Measurements from ENCODE around the gene SEMA7A.

DNA sequence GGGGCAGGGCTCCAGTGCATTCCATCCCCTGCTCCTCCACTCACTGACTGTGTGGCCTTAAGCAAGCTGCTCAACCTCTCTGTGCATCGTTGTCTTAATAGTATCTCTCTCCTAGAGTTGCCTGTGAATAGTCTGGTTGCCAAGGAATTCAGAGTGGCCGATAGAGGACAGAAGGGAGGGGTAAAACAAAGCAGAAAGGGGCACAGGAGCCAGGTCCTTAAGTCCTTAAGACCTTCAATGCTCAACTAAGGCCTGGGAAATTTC, 52.6 kb downstream of the SEMA7A start:
- TF ChIP-seq, protein P1, sequence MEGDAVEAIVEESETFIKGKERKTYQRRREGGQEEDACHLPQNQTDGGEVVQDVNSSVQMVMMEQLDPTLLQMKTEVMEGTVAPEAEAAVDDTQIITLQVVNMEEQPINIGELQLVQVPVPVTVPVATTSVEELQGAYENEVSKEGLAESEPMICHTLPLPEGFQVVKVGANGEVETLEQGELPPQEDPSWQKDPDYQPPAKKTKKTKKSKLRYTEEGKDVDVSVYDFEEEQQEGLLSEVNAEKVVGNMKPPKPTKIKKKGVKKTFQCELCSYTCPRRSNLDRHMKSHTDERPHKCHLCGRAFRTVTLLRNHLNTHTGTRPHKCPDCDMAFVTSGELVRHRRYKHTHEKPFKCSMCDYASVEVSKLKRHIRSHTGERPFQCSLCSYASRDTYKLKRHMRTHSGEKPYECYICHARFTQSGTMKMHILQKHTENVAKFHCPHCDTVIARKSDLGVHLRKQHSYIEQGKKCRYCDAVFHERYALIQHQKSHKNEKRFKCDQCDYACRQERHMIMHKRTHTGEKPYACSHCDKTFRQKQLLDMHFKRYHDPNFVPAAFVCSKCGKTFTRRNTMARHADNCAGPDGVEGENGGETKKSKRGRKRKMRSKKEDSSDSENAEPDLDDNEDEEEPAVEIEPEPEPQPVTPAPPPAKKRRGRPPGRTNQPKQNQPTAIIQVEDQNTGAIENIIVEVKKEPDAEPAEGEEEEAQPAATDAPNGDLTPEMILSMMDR (conservative IDR thresholded peaks at IDR 0.05): no peak
- TF ChIP-seq ZFX (IDR thresholded peaks at IDR 0.05): no peak

All from C4-2B (cell line).